NCI-H226 (cell line): ENCODE data around the gene S100A10.

ENCODE experiments used
- DNase-seq: peaks from one replicate; pipeline ENCODE4 v3.0.0-alpha.2; 2015

The S100A10 gene

GRCh38 chr1:151985768-151986167 lies 7.9 kb downstream of the S100A10 start:
- no peak for DNase-seq

GRCh38 chr1:151985270-151985669 lies 8.4 kb downstream of the S100A10 start:
- no peak for DNase-seq

GRCh38 chr1:151984313-151984956 lies 9.2 kb downstream of the S100A10 start:
- no peak for DNase-seq

- DNase-seq: no peak
Measured at GRCh38 chr1:151982300-151983005, 11.2 kb downstream of the S100A10 start.

- DNase-seq: peak; percentile 42
Measured at GRCh38 chr1:151981178-151981525, 12.5 kb downstream of the S100A10 start.

- peak; percentile 59 for DNase-seq
Measured at GRCh38 chr1:151980287-151981177, 13.1 kb downstream of the S100A10 start.

- DNase-seq: no peak
Measured at GRCh38 chr1:151978922-151979321, 14.7 kb downstream of the S100A10 start.

- peak; percentile 31 for DNase-seq
Measured at GRCh38 chr1:151977662-151978230, 15.9 kb downstream of the S100A10 start.

- DNase-seq: peak; percentile 41
Measured at GRCh38 chr1:151976858-151977257, 16.8 kb downstream of the S100A10 start.

GRCh38 chr1:151976015-151976343 lies 17.7 kb downstream of the S100A10 start:
- no peak for DNase-seq

GRCh38 chr1:151975311-151976014 lies 18.2 kb downstream of the S100A10 start:
- no peak for DNase-seq

- DNase-seq: peak; percentile 72
Measured at GRCh38 chr1:151972542-151973248, 21.0 kb downstream of the S100A10 start.

GRCh38 chr1:151970626-151971025 lies 23.0 kb downstream of the S100A10 start:
- peak; percentile 72 for DNase-seq

- no peak for DNase-seq
Measured at GRCh38 chr1:151970128-151970527, 23.5 kb downstream of the S100A10 start.

- DNase-seq: no peak
Measured at GRCh38 chr1:151968791-151969399, 24.8 kb downstream of the S100A10 start.

GRCh38 chr1:151968058-151968457 lies 25.6 kb downstream of the S100A10 start:
- DNase-seq: peak; percentile 39

GRCh38 chr1:151967091-151967490 lies 26.6 kb downstream of the S100A10 start:
- no peak for DNase-seq

GRCh38 chr1:151966061-151966460 lies 27.6 kb downstream of the S100A10 start:
- DNase-seq: no peak

- DNase-seq: no peak
Measured at GRCh38 chr1:151964510-151964909, 29.1 kb downstream of the S100A10 start.

- no peak for DNase-seq
Measured at GRCh38 chr1:151963288-151963687, 30.4 kb downstream of the S100A10 start.

GRCh38 chr1:151961833-151962232 lies 31.8 kb downstream of the S100A10 start:
- DNase-seq: no peak
